ENCODE data around the gene WBP11.

DNA sequence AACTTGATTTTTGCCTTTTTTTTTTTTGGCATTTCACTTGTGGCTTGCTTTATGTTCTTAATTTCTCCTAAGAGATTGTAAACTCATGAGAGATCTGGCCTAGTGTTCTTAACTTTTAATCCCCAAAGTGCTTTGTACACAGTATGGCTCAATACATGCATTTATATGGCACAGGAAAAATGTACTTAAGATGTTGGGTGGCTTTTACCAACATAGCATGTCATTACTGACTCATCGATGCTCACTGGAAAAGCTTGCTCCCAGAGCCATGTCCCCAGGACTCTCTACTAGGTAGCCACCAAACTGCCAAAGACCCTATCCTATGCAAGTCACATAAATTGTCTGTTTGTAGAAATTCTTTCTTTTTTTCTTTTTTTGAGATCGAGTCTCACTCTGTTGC, 23.8 kb upstream of the WBP11 start:
- TF ChIP-seq, protein P1, sequence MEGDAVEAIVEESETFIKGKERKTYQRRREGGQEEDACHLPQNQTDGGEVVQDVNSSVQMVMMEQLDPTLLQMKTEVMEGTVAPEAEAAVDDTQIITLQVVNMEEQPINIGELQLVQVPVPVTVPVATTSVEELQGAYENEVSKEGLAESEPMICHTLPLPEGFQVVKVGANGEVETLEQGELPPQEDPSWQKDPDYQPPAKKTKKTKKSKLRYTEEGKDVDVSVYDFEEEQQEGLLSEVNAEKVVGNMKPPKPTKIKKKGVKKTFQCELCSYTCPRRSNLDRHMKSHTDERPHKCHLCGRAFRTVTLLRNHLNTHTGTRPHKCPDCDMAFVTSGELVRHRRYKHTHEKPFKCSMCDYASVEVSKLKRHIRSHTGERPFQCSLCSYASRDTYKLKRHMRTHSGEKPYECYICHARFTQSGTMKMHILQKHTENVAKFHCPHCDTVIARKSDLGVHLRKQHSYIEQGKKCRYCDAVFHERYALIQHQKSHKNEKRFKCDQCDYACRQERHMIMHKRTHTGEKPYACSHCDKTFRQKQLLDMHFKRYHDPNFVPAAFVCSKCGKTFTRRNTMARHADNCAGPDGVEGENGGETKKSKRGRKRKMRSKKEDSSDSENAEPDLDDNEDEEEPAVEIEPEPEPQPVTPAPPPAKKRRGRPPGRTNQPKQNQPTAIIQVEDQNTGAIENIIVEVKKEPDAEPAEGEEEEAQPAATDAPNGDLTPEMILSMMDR (IDR thresholded peaks at IDR 0.05 in 2 of 3, conservative IDR thresholded peaks at IDR 0.05 in 1 of 3; ENCODE audit: borderline replicate concordance in 1 of 3, insufficient read depth in 1 of 3, low read depth in 2 of 3, low read length in 2 of 3): no peak
- TF ChIP-seq ZFX (IDR thresholded peaks at IDR 0.05) (no peak), POLR2A (IDR thresholded peaks at IDR 0.05; ENCODE audit: borderline replicate concordance, extremely low read depth, insufficient read depth, insufficient read length) (no peak), ZNF274 (IDR thresholded peaks at IDR 0.05; ENCODE audit: low read depth, low read length) (no peak), EGR1 (IDR thresholded peaks at IDR 0.05; ENCODE audit: low read depth) (no peak), EZH2 (IDR thresholded peaks at IDR 0.05) (no peak), POLR2AphosphoS5 (IDR thresholded peaks at IDR 0.05; ENCODE audit: low read depth, low read length) (no peak), RAD21 (IDR thresholded peaks at IDR 0.05; ENCODE audit: low read depth) (no peak), EZH2phosphoT487 (IDR thresholded peaks at IDR 0.05; ENCODE audit: borderline replicate concordance) (no peak)
- TF ChIP-seq, protein P2, sequence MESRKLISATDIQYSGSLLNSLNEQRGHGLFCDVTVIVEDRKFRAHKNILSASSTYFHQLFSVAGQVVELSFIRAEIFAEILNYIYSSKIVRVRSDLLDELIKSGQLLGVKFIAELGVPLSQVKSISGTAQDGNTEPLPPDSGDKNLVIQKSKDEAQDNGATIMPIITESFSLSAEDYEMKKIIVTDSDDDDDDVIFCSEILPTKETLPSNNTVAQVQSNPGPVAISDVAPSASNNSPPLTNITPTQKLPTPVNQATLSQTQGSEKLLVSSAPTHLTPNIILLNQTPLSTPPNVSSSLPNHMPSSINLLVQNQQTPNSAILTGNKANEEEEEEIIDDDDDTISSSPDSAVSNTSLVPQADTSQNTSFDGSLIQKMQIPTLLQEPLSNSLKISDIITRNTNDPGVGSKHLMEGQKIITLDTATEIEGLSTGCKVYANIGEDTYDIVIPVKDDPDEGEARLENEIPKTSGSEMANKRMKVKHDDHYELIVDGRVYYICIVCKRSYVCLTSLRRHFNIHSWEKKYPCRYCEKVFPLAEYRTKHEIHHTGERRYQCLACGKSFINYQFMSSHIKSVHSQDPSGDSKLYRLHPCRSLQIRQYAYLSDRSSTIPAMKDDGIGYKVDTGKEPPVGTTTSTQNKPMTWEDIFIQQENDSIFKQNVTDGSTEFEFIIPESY (IDR thresholded peaks at IDR 0.05; ENCODE audit: extremely low read depth, insufficient replicate concordance, low read length): no peak
- TF ChIP-seq, protein P3, sequence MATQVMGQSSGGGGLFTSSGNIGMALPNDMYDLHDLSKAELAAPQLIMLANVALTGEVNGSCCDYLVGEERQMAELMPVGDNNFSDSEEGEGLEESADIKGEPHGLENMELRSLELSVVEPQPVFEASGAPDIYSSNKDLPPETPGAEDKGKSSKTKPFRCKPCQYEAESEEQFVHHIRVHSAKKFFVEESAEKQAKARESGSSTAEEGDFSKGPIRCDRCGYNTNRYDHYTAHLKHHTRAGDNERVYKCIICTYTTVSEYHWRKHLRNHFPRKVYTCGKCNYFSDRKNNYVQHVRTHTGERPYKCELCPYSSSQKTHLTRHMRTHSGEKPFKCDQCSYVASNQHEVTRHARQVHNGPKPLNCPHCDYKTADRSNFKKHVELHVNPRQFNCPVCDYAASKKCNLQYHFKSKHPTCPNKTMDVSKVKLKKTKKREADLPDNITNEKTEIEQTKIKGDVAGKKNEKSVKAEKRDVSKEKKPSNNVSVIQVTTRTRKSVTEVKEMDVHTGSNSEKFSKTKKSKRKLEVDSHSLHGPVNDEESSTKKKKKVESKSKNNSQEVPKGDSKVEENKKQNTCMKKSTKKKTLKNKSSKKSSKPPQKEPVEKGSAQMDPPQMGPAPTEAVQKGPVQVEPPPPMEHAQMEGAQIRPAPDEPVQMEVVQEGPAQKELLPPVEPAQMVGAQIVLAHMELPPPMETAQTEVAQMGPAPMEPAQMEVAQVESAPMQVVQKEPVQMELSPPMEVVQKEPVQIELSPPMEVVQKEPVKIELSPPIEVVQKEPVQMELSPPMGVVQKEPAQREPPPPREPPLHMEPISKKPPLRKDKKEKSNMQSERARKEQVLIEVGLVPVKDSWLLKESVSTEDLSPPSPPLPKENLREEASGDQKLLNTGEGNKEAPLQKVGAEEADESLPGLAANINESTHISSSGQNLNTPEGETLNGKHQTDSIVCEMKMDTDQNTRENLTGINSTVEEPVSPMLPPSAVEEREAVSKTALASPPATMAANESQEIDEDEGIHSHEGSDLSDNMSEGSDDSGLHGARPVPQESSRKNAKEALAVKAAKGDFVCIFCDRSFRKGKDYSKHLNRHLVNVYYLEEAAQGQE (IDR thresholded peaks at IDR 0.05; ENCODE audit: low read depth): no peak
